IMR-90 (cell line): ENCODE data around the gene MAGED2. TPM values are rescaled to one million over a fixed set of nuclear protein-coding genes. Genes with fewer than 3 reads are reported as not detected.

Experiments
- ATAC-seq: fragments of 200-7000 bp; cut with Tn5 transposase; 2 replicates; pipeline ENCODE4 v1.9.1; 2020; ENCODE audit warnings: low read depth, mild to moderate bottlenecking, moderate library complexity
- BruUV-seq: library from RNA; stranded (reverse); fragments of 400-500 nt; replicated peaks from 2 replicates; lab custom pipeline; 2021; lab: Mats Ljungman, UMichigan
- CTCF ChIA-PET: fragments of 300-600 bp; formaldehyde crosslinking; extraction: SDS; loops from one replicate; lab custom pipeline; 2021; ENCODE audit warnings: antibody characterized with exemption; lab: Yijun Ruan, JAX
- POLR2A ChIA-PET: fragments of 300-600 bp; sonication (Branson Sonifier 250); formaldehyde crosslinking; loops from one replicate; lab custom pipeline; 2022; ENCODE audit warnings: antibody characterized with exemption; ENCODE audit not compliant: unreplicated experiment; lab: Charles Lee
- DNase-seq: peaks from one replicate; pipeline ENCODE4 v3.0.0; 2013
- H2AFZ ChIP-seq: replicated peaks from 2 replicates; pipeline ENCODE3; 2013; ENCODE audit warnings: low read length, mild to moderate bottlenecking; ENCODE audit not compliant: poor library complexity
- H2AK5ac ChIP-seq: 2 replicates; pipeline ENCODE4 v1.6.1; 2013; ENCODE audit warnings: low read depth, low read length, inconsistent platforms
- H2AK9ac ChIP-seq: replicated peaks from 2 replicates; pipeline ENCODE3; 2013; ENCODE audit warnings: mild to moderate bottlenecking, low read depth, low read length, moderate library complexity; ENCODE audit not compliant: poor library complexity
- H2BK120ac ChIP-seq: 2 replicates; pipeline ENCODE4 v1.6.1; 2013; ENCODE audit warnings: low read depth, low read length, inconsistent platforms
- H2BK15ac ChIP-seq: 3 replicates; pipeline ENCODE4 v1.6.1; 2013; ENCODE audit warnings: low read depth, low read length, inconsistent platforms
- H2BK20ac ChIP-seq: 2 replicates; pipeline ENCODE4 v1.6.1; 2013; ENCODE audit warnings: low read depth, mild to moderate bottlenecking, inconsistent platforms, low read length, moderate library complexity
- H2BK5ac ChIP-seq: 2 replicates; pipeline ENCODE4 v1.6.1; 2013; ENCODE audit warnings: mild to moderate bottlenecking, low read depth, low read length, inconsistent platforms; ENCODE audit not compliant: poor library complexity, severe bottlenecking
- H3K14ac ChIP-seq: replicated peaks from 2 replicates; pipeline ENCODE4 v1.6.1; 2013; ENCODE audit warnings: low read depth, low read length, inconsistent platforms
- H3K18ac ChIP-seq: 2 replicates; pipeline ENCODE4 v1.6.1; 2013; ENCODE audit warnings: low read depth, low read length, control low read depth
- H3K23ac ChIP-seq: 2 replicates; pipeline ENCODE4 v1.6.1; 2013; ENCODE audit warnings: low read depth, low read length, inconsistent platforms
- H3K27ac ChIP-seq: 2 replicates; pipeline ENCODE4 v1.5.1; 2013; ENCODE audit warnings: mild to moderate bottlenecking, control low read depth, low read length; ENCODE audit not compliant: insufficient read depth
- H3K27me3 ChIP-seq: 2 replicates; pipeline ENCODE4 v1.6.1; 2013; ENCODE audit warnings: low read length; ENCODE audit not compliant: control insufficient read depth, insufficient read depth
- H3K36me3 ChIP-seq: 2 replicates; pipeline ENCODE4 v1.6.1; 2013; ENCODE audit warnings: low read length, mixed read lengths; ENCODE audit not compliant: control insufficient read depth, insufficient read depth
- H3K4ac ChIP-seq: 2 replicates; pipeline ENCODE4 v1.6.1; 2013; ENCODE audit warnings: low read depth, low read length, inconsistent platforms
- H3K4me1 ChIP-seq: 2 replicates; pipeline ENCODE4 v1.6.1; 2013; ENCODE audit warnings: low read length, mixed read lengths; ENCODE audit not compliant: control insufficient read depth, insufficient read depth
- H3K4me2 ChIP-seq: 2 replicates; pipeline ENCODE4 v1.6.1; 2013; ENCODE audit warnings: low read depth, mild to moderate bottlenecking, control low read depth, low read length, moderate library complexity
- H3K4me3 ChIP-seq: 2 replicates; pipeline ENCODE4 v1.5.1; 2013; ENCODE audit warnings: low read depth, mild to moderate bottlenecking, control low read depth, low read length, moderate library complexity; ENCODE audit not compliant: insufficient read depth
- H3K56ac ChIP-seq: 2 replicates; pipeline ENCODE4 v1.6.1; 2013; ENCODE audit warnings: low read length, inconsistent platforms; ENCODE audit not compliant: insufficient read depth; ENCODE audit errors: extremely low read depth
- H3K79me1 ChIP-seq, 2 experiments: 2 replicates each; pipeline ENCODE4 v1.6.1; 2013; ENCODE audit warnings: low read length in 2 of 2, inconsistent platforms in 1 of 2, low read depth in 1 of 2
- H3K9ac ChIP-seq: 2 replicates; pipeline ENCODE4 v1.6.1; 2013; ENCODE audit warnings: low read depth, low read length, control low read depth
- H3K9me1 ChIP-seq: 2 replicates; pipeline ENCODE4 v1.6.1; 2013; ENCODE audit warnings: low read length, inconsistent platforms; ENCODE audit not compliant: insufficient read depth
- H3K9me3 ChIP-seq: 2 replicates; pipeline ENCODE4 v1.6.1; 2013; ENCODE audit warnings: low read length; ENCODE audit not compliant: control insufficient read depth, insufficient read depth
- H4K20me1 ChIP-seq: 2 replicates; pipeline ENCODE4 v1.6.1; 2013; ENCODE audit warnings: low read length, inconsistent platforms; ENCODE audit not compliant: insufficient read depth
- H4K5ac ChIP-seq: 2 replicates; pipeline ENCODE4 v1.6.1; 2013; ENCODE audit warnings: mild to moderate bottlenecking, low read depth, low read length, control low read depth
- H4K8ac ChIP-seq, 2 experiments: 2 replicates each; pipeline ENCODE4 v1.6.1; 2013; ENCODE audit warnings: low read depth in 2 of 2, low read length in 2 of 2, control low read depth in 1 of 2, inconsistent platforms in 1 of 2
- H4K91ac ChIP-seq: 2 replicates; pipeline ENCODE4 v1.6.1; 2013; ENCODE audit warnings: low read depth, low read length, inconsistent platforms; ENCODE audit not compliant: insufficient read depth
- BHLHE40 ChIP-seq: fragments of 150-350 bp; IDR thresholded peaks from 2 replicates; pipeline ENCODE4 v1.6.1; 2016; ENCODE audit warnings: mild to moderate bottlenecking, low read depth, low read length
- CTCF ChIP-seq: conservative IDR thresholded peaks from 2 replicates; pipeline ENCODE4 v1.5.1; 2012; ENCODE audit warnings: mild to moderate bottlenecking, low read depth, low read length, improper control_type of control experiment
- FOS ChIP-seq: fragments of 150-350 bp; IDR thresholded peaks from 2 replicates; pipeline ENCODE4 v1.6.1; 2016; ENCODE audit warnings: low read depth, low read length
- MAFK ChIP-seq: IDR thresholded peaks from 2 replicates; pipeline ENCODE4 v1.6.1; 2012; ENCODE audit warnings: low read depth, low read length, improper control_type of control experiment
- MAZ ChIP-seq: IDR thresholded peaks from 2 replicates; pipeline ENCODE4 v1.6.1; 2012; ENCODE audit warnings: low read depth, mild to moderate bottlenecking, low read length, improper control_type of control experiment, moderate library complexity, borderline replicate concordance
- MXI1 ChIP-seq: IDR thresholded peaks from 2 replicates; pipeline ENCODE4 v1.6.1; 2012; ENCODE audit warnings: low read depth, mild to moderate bottlenecking, low read length, moderate library complexity, borderline replicate concordance
- NFE2L2 ChIP-seq: fragments of 150-350 bp; IDR thresholded peaks from 2 replicates; pipeline ENCODE4 v1.6.1; 2016; ENCODE audit warnings: low read depth, mild to moderate bottlenecking, low read length
- POLR2A ChIP-seq: IDR thresholded peaks from 2 replicates; pipeline ENCODE4 v1.6.1; 2012; ENCODE audit warnings: mild to moderate bottlenecking, low read depth, low read length
- RAD21 ChIP-seq: IDR thresholded peaks from 2 replicates; pipeline ENCODE4 v1.6.1; 2012; ENCODE audit warnings: low read length, improper control_type of control experiment
- RCOR1 ChIP-seq: IDR thresholded peaks from 2 replicates; pipeline ENCODE4 v1.6.1; 2012; ENCODE audit warnings: mild to moderate bottlenecking, low read length, improper control_type of control experiment; ENCODE audit not compliant: insufficient replicate concordance
- RFX5 ChIP-seq: IDR thresholded peaks from 2 replicates; pipeline ENCODE4 v1.8.0; 2012; ENCODE audit warnings: low read depth, mild to moderate bottlenecking, low read length, moderate library complexity
- SMC3 ChIP-seq: fragments of 150-350 bp; IDR thresholded peaks from 2 replicates; pipeline ENCODE4 v1.6.1; 2016; ENCODE audit warnings: low read depth, mild to moderate bottlenecking, antibody characterized with exemption, low read length, moderate library complexity
- USF2 ChIP-seq: fragments of 150-350 bp; IDR thresholded peaks from 2 replicates; pipeline ENCODE4 v1.6.1; 2017; ENCODE audit warnings: mild to moderate bottlenecking, antibody characterized with exemption, low read length, low read depth
- WGBS, 2 experiments: methylation state at CpG; one replicate each; pipeline versions ENCODE4 v1.1.5 to v1.1.7; 2013; ENCODE audit warnings: missing lambda C conversion rate in 2 of 2; ENCODE audit not compliant: insufficient read length in 1 of 2; ENCODE audit errors: extremely low coverage in 2 of 2; 5-methylcytosine and 5-hydroxymethylcytosine counted together
- dilution Hi-C: fragments of 300-500 bp; cut with HindIII; formaldehyde crosslinking; loops from one replicate; pipeline ENCODE4 v1.14.3; 2018; ENCODE audit warnings: low sequenced_read_pairs; ENCODE audit not compliant: unreplicated experiment
- in situ Hi-C: fragments of 300-500 bp; cut with MboI; formaldehyde crosslinking; loops from 3 replicates; pipeline ENCODE4 v1.14.3; 2019; ENCODE audit warnings: low sequenced_read_pairs, inconsistent platforms, mixed read lengths
- intact Hi-C: fragments of 100-400 bp; cut with micrococcal nuclease; formaldehyde crosslinking; loops from 2 replicates; pipeline ENCODE4 v1.10.0; 2022
- polyA plus RNA-seq, 3 experiments: library from polyadenylated mRNA; depleted of rRNA; stranded (reverse); fragments of >200 nt; gene quantifications; 2 replicates each; pipeline ENCODE4 v1.2.3, GENCODE V29; 2012; ENCODE audit warnings: low replicate concordance in 1 of 3
- total RNA-seq: library from RNA; depleted of rRNA; stranded (reverse); fragments of >200 nt; gene quantifications from 2 replicates; pipeline ENCODE4 v1.2.3, GENCODE V29; 2012

MAGED2 gene
- total and polyA plus RNA-seq, 2 of the 4 experiments (the other 2 are of a cell fraction): 301 to 341 TPM

GRCh38 chrX:54825716-54826438 is 18.3 kb downstream of the MAGED2 start:
- Histone ChIP-seq H2BK15ac (no peak overlapping the region), H3K4me3 (no peak overlapping the region), H3K27me3 (no peaks in the 10 kb centered on the region), H2AFZ (no peak overlapping the region), H3K4ac (no peak overlapping the region), H3K27ac (no peak overlapping the region), H2BK120ac (no peak overlapping the region), H2BK20ac (no peak overlapping the region), H4K91ac (no peak overlapping the region), H4K5ac (no peak overlapping the region), H2AK5ac (no peak overlapping the region), H4K20me1 (no peaks in the 10 kb centered on the region), H3K36me3 (no peaks in the 10 kb centered on the region), H3K9ac (no peak overlapping the region), H3K4me1 (no peaks in the 10 kb centered on the region), H3K14ac (no peak overlapping the region), H3K9me1 (no peaks in the 10 kb centered on the region; the same call in 1 of the 2 replicates), H3K79me1 (no peaks in the 10 kb centered on the region), H3K18ac (no peak overlapping the region), H3K56ac (no peak overlapping the region), H3K23ac (no peak overlapping the region), H3K9me3 (no peaks in the 10 kb centered on the region; the same call in 1 of the 2 replicates), H4K8ac (no peak overlapping the region), H2BK5ac (no peak overlapping the region), H2AK9ac (no peak overlapping the region), H3K4me2 (no peak overlapping the region)
- 72% methylated on average over 3 of the region's 8 CpGs; no CpG with 5 or more reads in 1 of the 2 experiments for WGBS, 2 experiments
- ATAC-seq: no peak
- peak; percentile 7 for DNase-seq
- intact Hi-C loops: no loop called here
- TF ChIP-seq MXI1 (no peak), NFE2L2 (no peak), CTCF (no peak), RFX5 (no peak), MAZ (no peak), FOS (no peak), BHLHE40 (no peak), RCOR1 (no peak), USF2 (no peak), SMC3 (no peak), MAFK (no peak), RAD21 (no peak), POLR2A (no peak)
- POLR2A ChIA-PET: no interaction called here
- dilution Hi-C loops: no loop called here
- CTCF ChIA-PET: no interaction called here
- BruUV-seq: no TSS peak
- in situ Hi-C loops: no loop called here
